Pancreas (tissue), 10 donors: ENCODE data around the gene BLOC1S5. TPM values are rescaled to one million over a fixed set of nuclear protein-coding genes. Genes with fewer than 3 reads are reported as not detected.
"Not testable (repeated sequence)": the region's sequence is repeated elsewhere in the genome, so short reads cannot be mapped to it uniquely, and the experiment has no call there.

Experiments used
- ATAC-seq, 4 donors: fragments of 200-7000 bp; cut with Tn5 transposase; one replicate each; pipeline versions ENCODE4 v1.8.0 to v1.9.1; 2020; ENCODE audit warnings: mild to moderate bottlenecking in 4 of 4, moderate library complexity in 4 of 4
- DNase-seq, 6 donors: peaks; one replicate each; pipeline ENCODE4 v3.0.0-alpha.2; 2020
- FAIRE-seq: peaks from 2 replicates; lab custom pipeline; 2012; peaks lifted over from hg19 to GRCh38; lab: Jason Lieb, UNC
- H3K27ac ChIP-seq, 4 donors: fragments of 200-600 bp; sonication (generic); 1 replicate in 3 of 4; 2 replicates in 1 of 4; pipeline versions ENCODE4 v1.5.0 to v1.8.0; 2020
- H3K27me3 ChIP-seq, 4 donors: fragments of 200-600 bp; one replicate each; pipeline ENCODE4 v1.8.0; 2021
- H3K36me3 ChIP-seq, 3 donors: fragments of 200-600 bp; sonication (generic) in 1 of 3; one replicate each; pipeline versions ENCODE4 v1.5.0 to v1.8.0; 2020 to 2021
- H3K4me1 ChIP-seq, 3 donors: fragments of 200-600 bp; one replicate each; pipeline ENCODE4 v1.8.0; 2021
- H3K4me3 ChIP-seq, 4 donors: fragments of 200-600 bp; sonication (generic) in 2 of 4; one replicate each; pipeline versions ENCODE4 v1.5.0 to v1.8.0; 2020 to 2021
- H3K9me3 ChIP-seq, 4 donors: fragments of 200-600 bp; one replicate each; pipeline ENCODE4 v1.8.0; 2021
- WGBS, 2 donors: extraction: QIAGEN DNeasy Blood & Tissue Kit; methylation state at CpG; one replicate each; pipeline ENCODE4 v1.1.7; 2013; 5-methylcytosine and 5-hydroxymethylcytosine counted together
- intact Hi-C, 3 donors: fragments of 100-400 bp; cut with DNase I; formaldehyde crosslinking; loops; one replicate each; pipeline versions ENCODE4 v1.11.1 to v1.14.2; 2022
- polyA plus RNA-seq, 2 donors: library from polyadenylated mRNA; stranded (reverse); fragments of 200-250 nt; gene quantifications; one replicate each; pipeline ENCODE4 v1.2.3, GENCODE V29; 2013
- total RNA-seq, 6 donors: library from RNA; stranded (reverse); fragmentation: NEBNext Ultra II Directional in 4 of 6; extraction: Animal tissue kit (Norgen Biotek cat#: 25700) in 4 of 6; gene quantifications; one replicate each; pipeline versions ENCODE4 v1.2.1 to v1.2.4, GENCODE V29; 2021 to 2023
- TF ChIP-seq, protein P1 (sequence below), 4 donors: fragments of 200-600 bp; sonication (generic) in 3 of 4; IDR thresholded peaks; one replicate each; pipeline versions ENCODE4 v1.5.0 to v1.8.0; 2021; ENCODE audit warnings: antibody characterized with exemption in 4 of 4
- donor health status: healthy with polysubstance abuse.
- donor health status: DM: no; HTN: no; CAD: no; lungs with moderate emphysema.
- donor health status: DM: no; HTN: no; CAD: no.
- donor health status: control.
- donor health status: control.
- donor health status: Bipolar disorder and iron deficiency.
- donor health status: DM: yes; HTN: yes; CAD: no.
- donor health status: DM: no; HTN: no; CAD: no.
- donor health status: DM: no; HTN: no; CAD: no.
- donor health status: DM: yes; HTN: yes; CAD: no.

The BLOC1S5 gene
- total and polyA plus RNA-seq, 8 donors: 2.6 to 9.0 (median 4.5) TPM

DNA sequence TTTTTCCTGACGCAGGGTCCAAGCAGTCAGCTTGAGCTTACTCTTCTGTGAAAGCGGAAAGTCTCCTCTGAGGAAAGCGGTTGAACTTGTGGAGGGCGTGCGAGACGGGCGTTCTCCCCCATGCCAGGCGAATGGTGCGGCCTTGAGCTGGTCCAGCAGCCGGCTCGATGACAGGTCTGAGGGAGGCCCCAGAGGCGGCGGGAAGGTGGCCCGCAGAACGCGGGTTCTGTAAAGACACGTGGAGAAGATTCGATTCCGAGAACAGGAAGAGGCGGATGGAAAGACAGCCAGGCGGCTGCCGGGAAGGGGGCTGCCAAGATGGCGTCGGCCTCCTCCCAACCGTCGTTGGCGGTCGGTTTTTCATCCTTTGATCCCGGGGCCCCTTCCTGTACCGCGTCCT lies 78.0 kb downstream of the BLOC1S5 start:
- 90% methylated on average over 31 of the region's 31 CpGs for WGBS, 2 donors
- FAIRE-seq (no peak), DNase-seq (no peak), ATAC-seq (no peak)
- TF ChIP-seq, protein P1, sequence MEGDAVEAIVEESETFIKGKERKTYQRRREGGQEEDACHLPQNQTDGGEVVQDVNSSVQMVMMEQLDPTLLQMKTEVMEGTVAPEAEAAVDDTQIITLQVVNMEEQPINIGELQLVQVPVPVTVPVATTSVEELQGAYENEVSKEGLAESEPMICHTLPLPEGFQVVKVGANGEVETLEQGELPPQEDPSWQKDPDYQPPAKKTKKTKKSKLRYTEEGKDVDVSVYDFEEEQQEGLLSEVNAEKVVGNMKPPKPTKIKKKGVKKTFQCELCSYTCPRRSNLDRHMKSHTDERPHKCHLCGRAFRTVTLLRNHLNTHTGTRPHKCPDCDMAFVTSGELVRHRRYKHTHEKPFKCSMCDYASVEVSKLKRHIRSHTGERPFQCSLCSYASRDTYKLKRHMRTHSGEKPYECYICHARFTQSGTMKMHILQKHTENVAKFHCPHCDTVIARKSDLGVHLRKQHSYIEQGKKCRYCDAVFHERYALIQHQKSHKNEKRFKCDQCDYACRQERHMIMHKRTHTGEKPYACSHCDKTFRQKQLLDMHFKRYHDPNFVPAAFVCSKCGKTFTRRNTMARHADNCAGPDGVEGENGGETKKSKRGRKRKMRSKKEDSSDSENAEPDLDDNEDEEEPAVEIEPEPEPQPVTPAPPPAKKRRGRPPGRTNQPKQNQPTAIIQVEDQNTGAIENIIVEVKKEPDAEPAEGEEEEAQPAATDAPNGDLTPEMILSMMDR (IDR thresholded peaks at IDR 0.05): no peak
- no peaks in the 10 kb centered on the region for H3K27me3 ChIP-seq
- no peaks in the 10 kb centered on the region for H3K36me3 ChIP-seq
- H3K9me3 ChIP-seq: peaks cover 0 to 2% (median 0%) of the 10 kb centered on the region in 4 donors
- intact Hi-C loops: no loop called here
- no peak overlapping the region for H3K27ac ChIP-seq
- no peak overlapping the region for H3K4me3 ChIP-seq
- no peaks in the 10 kb centered on the region for H3K4me1 ChIP-seq

DNA sequence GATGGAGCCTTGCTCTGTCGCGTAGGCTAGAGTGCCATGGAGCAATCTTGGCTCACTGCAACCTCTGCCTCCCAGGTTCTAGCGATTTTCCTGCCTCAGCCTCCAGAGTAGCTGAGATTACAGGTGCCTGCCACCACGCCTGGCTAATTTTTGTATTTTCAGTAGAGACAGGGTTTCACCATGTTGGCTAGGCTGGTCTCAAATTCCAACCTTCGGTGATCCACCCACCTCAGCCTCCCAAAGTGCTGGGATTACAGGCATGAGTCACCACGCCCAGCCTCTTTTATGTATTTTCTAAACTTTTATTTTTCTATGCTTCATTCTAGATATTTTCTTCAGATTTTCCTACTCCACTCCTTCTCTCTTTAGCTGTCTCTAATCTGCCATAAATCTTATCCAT lies 80.2 kb downstream of the BLOC1S5 start:
- ATAC-seq, intact Hi-C loops, H3K4me3 ChIP-seq, H3K9me3 ChIP-seq, H3K27ac ChIP-seq, DNase-seq, H3K36me3 ChIP-seq, FAIRE-seq, H3K27me3 ChIP-seq, H3K4me1 ChIP-seq: not testable (repeated sequence)
- 72 to 76% methylated on average over 6 of the region's 6 CpGs for WGBS, 2 donors

DNA sequence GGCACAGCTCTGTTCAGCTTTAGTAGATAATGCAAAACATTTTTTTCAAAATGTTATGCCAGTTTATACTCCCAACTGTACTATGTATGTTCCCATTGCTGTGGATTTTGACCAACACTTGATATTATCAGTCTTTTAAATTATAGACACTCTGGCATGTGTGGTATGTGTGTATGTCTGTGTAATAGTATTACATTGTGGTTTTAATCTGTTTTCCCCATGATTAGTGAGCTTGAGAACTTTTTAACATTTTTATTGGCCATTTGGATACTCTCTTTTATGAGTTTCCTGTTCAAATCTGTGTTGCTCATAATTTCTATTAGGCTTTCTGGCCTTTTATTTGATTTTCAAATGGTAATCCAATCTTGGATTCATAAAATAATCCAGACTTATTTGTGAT lies 84.4 kb downstream of the BLOC1S5 start:
- Histone ChIP-seq H3K27me3 (no peaks in the 10 kb centered on the region), H3K9me3 (peaks cover 0 to 2% (median 0%) of the 10 kb centered on the region in 4 donors), H3K27ac (no peak overlapping the region), H3K4me3 (no peak overlapping the region), H3K4me1 (peaks cover 0 to 6% (median 0%) of the 10 kb centered on the region in 3 donors), H3K36me3 (no peaks in the 10 kb centered on the region)
- TF ChIP-seq, protein P1 (IDR thresholded peaks at IDR 0.05): no peak
- ATAC-seq (no peak), DNase-seq (no peak), FAIRE-seq (no peak)
- intact Hi-C loops: no loop called here

DNA sequence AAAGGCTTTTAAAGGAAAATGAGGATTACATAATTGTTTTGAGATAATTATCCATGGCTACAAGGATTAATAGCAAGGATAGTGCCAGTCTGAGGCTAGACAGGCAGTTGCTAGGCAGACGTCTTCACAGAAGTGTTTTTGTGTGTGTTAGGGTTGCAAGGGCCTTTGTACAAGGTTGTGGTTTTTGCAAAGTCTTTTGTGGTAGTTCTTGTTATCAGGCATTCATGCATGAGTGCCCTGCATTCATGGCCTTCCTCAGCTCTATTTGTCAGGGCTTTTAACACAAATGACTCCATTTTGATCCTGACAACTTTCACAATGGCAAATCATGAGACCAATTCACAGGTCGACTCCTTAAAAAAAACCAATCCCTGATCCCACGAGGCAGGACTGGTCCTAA lies 85.5 kb downstream of the BLOC1S5 start:
- no peak for FAIRE-seq
- Histone ChIP-seq H3K27me3 (no peaks in the 10 kb centered on the region), H3K4me1 (peaks cover 0 to 6% (median 0%) of the 10 kb centered on the region in 3 donors), H3K4me3 (no peak overlapping the region), H3K27ac (no peak overlapping the region), H3K36me3 (no peaks in the 10 kb centered on the region), H3K9me3 (peaks cover 0 to 2% (median 0%) of the 10 kb centered on the region in 4 donors)
- no peak for ATAC-seq
- DNase-seq: no peak
- intact Hi-C loops: no loop called here
- 60 to 75% methylated on average over 3 of the region's 3 CpGs for WGBS, 2 donors
- TF ChIP-seq, protein P1 (IDR thresholded peaks at IDR 0.05): no peak

DNA sequence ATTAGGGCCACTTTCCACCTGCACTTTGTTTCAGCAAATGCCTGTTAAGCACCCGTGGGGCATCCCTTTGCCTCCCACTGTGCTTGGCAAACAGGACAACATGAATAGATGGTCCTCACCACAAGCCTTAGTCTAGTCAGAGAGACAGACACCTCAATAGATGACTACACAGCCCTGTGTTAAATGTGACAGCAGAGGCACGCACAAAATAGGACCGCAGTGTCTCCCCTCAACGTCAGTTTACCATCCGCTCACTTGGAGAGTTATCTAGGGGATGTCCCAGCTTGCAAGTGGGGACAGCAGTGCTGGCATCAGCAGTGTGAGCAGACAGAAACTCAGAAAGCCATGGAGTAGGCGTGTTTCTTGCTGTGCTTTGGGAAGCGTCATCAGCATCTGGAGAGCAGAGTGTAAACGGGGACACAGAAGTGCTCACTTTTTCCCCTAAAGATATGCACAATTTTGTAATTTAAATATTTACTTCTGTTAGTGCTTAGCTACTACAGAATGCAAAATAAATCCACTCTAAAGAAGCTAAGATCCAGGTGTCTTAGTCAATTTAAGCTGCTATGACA lies 87.6 kb downstream of the BLOC1S5 start:
- no peak overlapping the region for H3K27ac ChIP-seq
- no peak for ATAC-seq

More for the DNA sequence above, 87.6 kb downstream of the BLOC1S5 start:
- no peaks in the 10 kb centered on the region for H3K27me3 ChIP-seq
- intact Hi-C loops: no loop called here
- no peak for FAIRE-seq
- 87 to 90% methylated on average over 8 of the region's 8 CpGs for WGBS, 2 donors
- H3K4me1 ChIP-seq: peaks cover 0 to 6% (median 0%) of the 10 kb centered on the region in 3 donors
- no peak for DNase-seq
- no peaks in the 10 kb centered on the region for H3K36me3 ChIP-seq
- H3K9me3 ChIP-seq: peaks cover 0 to under 1% (median 0%) of the 10 kb centered on the region in 4 donors
- H3K4me3 ChIP-seq: no peak overlapping the region
- TF ChIP-seq, protein P1 (IDR thresholded peaks at IDR 0.05): no peak
